LNCaP clone FGC (cell line): Measurements from ENCODE around the gene SHC4.

ENCODE experiments used
- DNase-seq: peaks from one replicate; pipeline ENCODE4 v3.0.0-alpha.2; 2011; ENCODE audit warnings: low read depth
- H3K4me3 ChIP-seq: 2 replicates; pipeline ENCODE4 v1.5.1; 2011; ENCODE audit warnings: mild to moderate bottlenecking, low read depth, low read length, control low read depth
- CTCF ChIP-seq: IDR thresholded peaks from 2 replicates; pipeline ENCODE4 v1.5.1; 2012; ENCODE audit warnings: mild to moderate bottlenecking; ENCODE audit not compliant: control insufficient read depth, insufficient read depth; ENCODE audit errors: extremely low read depth

Gene SHC4

GRCh38 chr15:48888191-48888590 lies 75.5 kb downstream of the SHC4 start:
- no peak overlapping the region for H3K4me3 ChIP-seq
- DNase-seq: no peak
- TF ChIP-seq CTCF: no peak

GRCh38 chr15:48887144-48887543 lies 76.6 kb downstream of the SHC4 start:
- H3K4me3 ChIP-seq: no peak overlapping the region
- no peak for TF ChIP-seq CTCF
- DNase-seq: no peak

- no peak overlapping the region for H3K4me3 ChIP-seq
- TF ChIP-seq CTCF: no peak
- no peak for DNase-seq
Measured at GRCh38 chr15:48883699-48884098, 80.0 kb downstream of the SHC4 start.

GRCh38 chr15:48880070-48880634 lies 83.6 kb downstream of the SHC4 start:
- peak overlapping the region; percentile 24; the same call in 1 of the 2 replicates for H3K4me3 ChIP-seq
- DNase-seq: no peak
- no peak for TF ChIP-seq CTCF

- DNase-seq: peak; percentile 84
- TF ChIP-seq CTCF: no peak
- H3K4me3 ChIP-seq: peak within 1 kb of the TSS; percentile 88
Measured at GRCh38 chr15:48877630-48878595, 85.8 kb downstream of the SHC4 start, which contains the start of gene EID1. TSS of gene EID1 (plus strand) at chr15:48878134. CDS start at chr15:48878177, 43 bp downstream.

GRCh38 chr15:48876057-48876456 lies 87.7 kb downstream of the SHC4 start:
- no peak for TF ChIP-seq CTCF
- no peak for DNase-seq
- H3K4me3 ChIP-seq: no peak overlapping the region
